Natural killer cell (primary cell): Measurements from ENCODE around the gene PRKAG2. TPM values are rescaled to one million over a fixed set of nuclear protein-coding genes. Genes with fewer than 3 reads are reported as not detected.

Experiments used
- ATAC-seq, 3 donors: fragments of 150-1000 bp in 2 of 3; fragments of 200-7000 bp in 1 of 3; cut with Tn5 transposase; 1 replicate in 1 of 3; 2 replicates in 2 of 3; pipeline ENCODE4 v1.10.0; 2021; ENCODE audit warnings: mild to moderate bottlenecking in 2 of 3, moderate library complexity in 2 of 3
- DNase-seq, 2 donors: peaks; one replicate each; pipeline versions ENCODE4 v3.0.0 to v3.0.0-alpha.2; 2013 to 2021; ENCODE audit warnings: mixed read lengths in 1 of 2
- H3K27ac ChIP-seq: one replicate; pipeline ENCODE4 v1.5.1; 2013; ENCODE audit warnings: mild to moderate bottlenecking, low read length
- H3K27me3 ChIP-seq: one replicate; pipeline ENCODE4 v1.6.1; 2013; ENCODE audit warnings: low read length; ENCODE audit not compliant: control insufficient read depth, insufficient read depth
- H3K36me3 ChIP-seq: one replicate; pipeline ENCODE4 v1.6.1; 2013; ENCODE audit warnings: low read length; ENCODE audit not compliant: control insufficient read depth, insufficient read depth
- H3K4me1 ChIP-seq: one replicate; pipeline ENCODE4 v1.6.1; 2013; ENCODE audit warnings: low read length; ENCODE audit not compliant: control insufficient read depth, insufficient read depth
- H3K4me3 ChIP-seq: one replicate; pipeline ENCODE4 v1.5.1; 2013; ENCODE audit warnings: low read length
- H3K9me3 ChIP-seq: one replicate; pipeline ENCODE4 v1.6.1; 2013; ENCODE audit warnings: low read length; ENCODE audit not compliant: control insufficient read depth, insufficient read depth
- H3K27ac Mint-ChIP-seq, 2 donors: one replicate each; pipeline ENCODE4 v1.8.0; 2022; ENCODE audit warnings: mild to moderate bottlenecking in 2 of 2, mixed read lengths in 2 of 2, moderate library complexity in 1 of 2
- H3K27me3 Mint-ChIP-seq, 2 donors: one replicate each; pipeline ENCODE4 v1.8.0; 2022; ENCODE audit warnings: low read depth in 2 of 2, mixed read lengths in 2 of 2
- H3K36me3 Mint-ChIP-seq: one replicate; pipeline ENCODE4 v1.8.0; 2022; ENCODE audit warnings: mixed read lengths
- H3K4me1 Mint-ChIP-seq, 2 donors: one replicate each; pipeline ENCODE4 v1.8.0; 2022; ENCODE audit warnings: mixed read lengths in 2 of 2
- H3K4me3 Mint-ChIP-seq: one replicate; pipeline ENCODE4 v1.8.0; 2022; ENCODE audit warnings: mild to moderate bottlenecking, moderate library complexity, mixed read lengths
- H3K9me3 Mint-ChIP-seq, 2 donors: one replicate each; pipeline ENCODE4 v1.8.0; 2022; ENCODE audit warnings: mixed read lengths in 2 of 2
- WGBS: methylation state at CpG from one replicate; pipeline ENCODE4 v1.1.7; 2013; ENCODE audit warnings: missing lambda C conversion rate; ENCODE audit not compliant: insufficient coverage; 5-methylcytosine and 5-hydroxymethylcytosine counted together
- intact Hi-C: fragments of 100-400 bp; cut with micrococcal nuclease; formaldehyde crosslinking; loops from one replicate; pipeline ENCODE4 v1.14.2; 2022
- total RNA-seq, 4 donors: library from RNA; stranded (reverse); fragments of 120-200 nt in 1 of 4; gene quantifications; one replicate each; pipeline versions ENCODE4 v1.2.3 to v1.2.4, GENCODE V29; 2013 to 2022
- TF ChIP-seq, protein P1 (sequence below): fragments of 200-600 bp; IDR thresholded peaks from one replicate; pipeline ENCODE4 v1.8.0; 2022; ENCODE audit warnings: antibody characterized with exemption

The PRKAG2 gene
- total RNA-seq, 3 donors from 2014 or later (not counting 1 experiment from before 2014, with no cell fraction given) = 42.6 to 66.5 (median 64.4) TPM

DNA sequence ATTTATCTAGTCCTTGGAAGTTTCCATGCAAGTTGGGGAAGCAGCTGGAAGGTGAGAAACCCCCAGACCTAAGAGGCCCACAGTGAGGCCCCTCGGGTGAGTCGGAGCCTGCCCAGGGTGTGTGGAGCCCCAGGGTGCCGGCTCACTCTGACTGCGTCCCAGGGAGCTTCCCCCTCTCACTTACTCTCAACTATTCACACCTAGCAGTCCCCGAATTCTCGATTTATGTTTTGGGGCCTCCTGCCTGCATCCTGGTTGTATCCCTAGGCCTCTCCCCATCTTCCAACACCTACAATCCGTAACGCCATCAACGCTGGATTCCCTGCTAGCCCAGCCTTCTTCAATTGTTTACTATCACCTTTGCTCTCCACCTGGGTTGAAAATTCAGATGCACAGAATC, 63.9 kb downstream of the PRKAG2 start:
- Histone ChIP-seq H3K27ac (no peak overlapping the region), H3K4me3 (no peak overlapping the region), H3K4me1 (no peaks in the 10 kb centered on the region), H3K9me3 (no peaks in the 10 kb centered on the region), H3K36me3 (no peaks in the 10 kb centered on the region), H3K27me3 (no peaks in the 10 kb centered on the region)
- no peaks in the 10 kb centered on the region for H3K9me3 Mint-ChIP-seq
- no peak overlapping the region for H3K27ac Mint-ChIP-seq
- WGBS = 78% methylated on average over 9 of the region's 9 CpGs
- TF ChIP-seq, protein P1, sequence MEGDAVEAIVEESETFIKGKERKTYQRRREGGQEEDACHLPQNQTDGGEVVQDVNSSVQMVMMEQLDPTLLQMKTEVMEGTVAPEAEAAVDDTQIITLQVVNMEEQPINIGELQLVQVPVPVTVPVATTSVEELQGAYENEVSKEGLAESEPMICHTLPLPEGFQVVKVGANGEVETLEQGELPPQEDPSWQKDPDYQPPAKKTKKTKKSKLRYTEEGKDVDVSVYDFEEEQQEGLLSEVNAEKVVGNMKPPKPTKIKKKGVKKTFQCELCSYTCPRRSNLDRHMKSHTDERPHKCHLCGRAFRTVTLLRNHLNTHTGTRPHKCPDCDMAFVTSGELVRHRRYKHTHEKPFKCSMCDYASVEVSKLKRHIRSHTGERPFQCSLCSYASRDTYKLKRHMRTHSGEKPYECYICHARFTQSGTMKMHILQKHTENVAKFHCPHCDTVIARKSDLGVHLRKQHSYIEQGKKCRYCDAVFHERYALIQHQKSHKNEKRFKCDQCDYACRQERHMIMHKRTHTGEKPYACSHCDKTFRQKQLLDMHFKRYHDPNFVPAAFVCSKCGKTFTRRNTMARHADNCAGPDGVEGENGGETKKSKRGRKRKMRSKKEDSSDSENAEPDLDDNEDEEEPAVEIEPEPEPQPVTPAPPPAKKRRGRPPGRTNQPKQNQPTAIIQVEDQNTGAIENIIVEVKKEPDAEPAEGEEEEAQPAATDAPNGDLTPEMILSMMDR = no peak
- intact Hi-C loops = no loop called here
- ATAC-seq (no peak), DNase-seq (no peak)
- H3K27me3 Mint-ChIP-seq = no peaks in the 10 kb centered on the region
- H3K4me3 Mint-ChIP-seq = no peak overlapping the region
- no peaks in the 10 kb centered on the region for H3K36me3 Mint-ChIP-seq
- peaks cover 20 to 31% of the 10 kb centered on the region in 2 donors for H3K4me1 Mint-ChIP-seq

DNA sequence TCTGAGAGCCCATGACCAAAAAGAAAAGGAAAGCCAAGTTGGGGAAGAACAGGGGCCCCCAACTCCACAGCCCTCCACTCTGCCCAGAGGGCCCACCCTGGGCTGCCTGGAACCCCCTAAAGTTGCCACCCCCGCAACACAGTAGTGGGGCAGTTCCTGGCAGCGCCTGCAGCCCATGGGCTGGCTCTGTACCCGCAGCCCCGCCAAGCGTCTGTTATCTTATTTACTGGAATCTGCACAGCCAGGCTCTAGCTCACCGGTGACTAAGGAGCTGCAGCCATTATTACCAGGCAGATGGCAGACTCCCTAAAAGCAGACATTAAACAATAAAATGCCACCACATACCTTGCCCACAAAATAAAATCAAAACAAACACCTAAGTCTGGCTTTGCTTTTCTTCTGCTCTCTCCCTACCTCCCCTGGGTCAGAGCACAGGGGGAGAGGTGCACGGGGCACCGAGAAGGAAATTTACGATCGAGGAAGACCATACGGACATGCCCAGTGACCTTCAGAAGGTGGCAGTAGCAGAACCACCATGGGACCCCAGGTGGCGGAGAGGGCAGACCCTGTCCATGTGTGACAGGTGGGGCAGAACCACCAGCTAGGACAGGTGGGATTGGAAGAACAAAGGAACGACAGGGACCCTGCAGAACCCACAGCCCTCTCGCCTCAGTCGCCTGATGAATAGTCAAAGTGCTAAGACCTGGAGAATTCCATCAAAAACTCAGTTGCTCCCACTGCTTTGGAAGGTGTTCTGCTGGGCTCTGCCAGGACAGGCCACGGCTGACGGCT, 66.3 kb downstream of the PRKAG2 start:
- ATAC-seq (no peak), DNase-seq (no peak)
- H3K36me3 Mint-ChIP-seq = no peaks in the 10 kb centered on the region
- no peaks in the 10 kb centered on the region for H3K36me3 ChIP-seq
- no peaks in the 10 kb centered on the region for H3K27me3 Mint-ChIP-seq
- intact Hi-C loops = no loop called here
- H3K4me1 ChIP-seq = peaks cover 7% of the 10 kb centered on the region
- TF ChIP-seq, protein P1 = no peak
- H3K27ac ChIP-seq = no peak overlapping the region
- H3K9me3 ChIP-seq = no peaks in the 10 kb centered on the region
- no peaks in the 10 kb centered on the region for H3K27me3 ChIP-seq
- peaks cover 25 to 33% of the 10 kb centered on the region in 2 donors for H3K4me1 Mint-ChIP-seq
- WGBS = 93% methylated on average over 17 of the region's 17 CpGs
- no peak overlapping the region for H3K27ac Mint-ChIP-seq
- no peak overlapping the region for H3K4me3 ChIP-seq
- H3K4me3 Mint-ChIP-seq = no peak overlapping the region
- no peaks in the 10 kb centered on the region for H3K9me3 Mint-ChIP-seq

DNA sequence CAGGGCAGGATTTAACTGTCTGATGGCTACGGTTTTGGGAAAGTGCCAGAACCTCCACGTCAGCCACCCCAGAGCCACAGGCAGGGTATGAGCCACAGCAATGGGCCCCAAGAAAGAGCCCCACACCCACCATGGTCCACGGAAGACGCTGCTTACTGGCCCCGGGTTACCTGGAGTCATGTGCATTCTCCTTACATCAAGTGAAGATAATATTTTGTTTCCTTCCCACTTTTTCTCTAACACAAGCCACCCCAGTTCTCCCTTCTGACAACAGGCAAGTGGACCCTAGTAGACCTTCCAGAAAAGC, 67.1 kb downstream of the PRKAG2 start:
- DNase-seq (no peak), ATAC-seq (no peak)
- Histone ChIP-seq H3K36me3 (no peaks in the 10 kb centered on the region), H3K27me3 (no peaks in the 10 kb centered on the region), H3K4me3 (no peak overlapping the region), H3K4me1 (peaks cover 7% of the 10 kb centered on the region), H3K9me3 (no peaks in the 10 kb centered on the region), H3K27ac (no peak overlapping the region)
- TF ChIP-seq, protein P1 = no peak
- 94% methylated on average over 5 of the region's 5 CpGs for WGBS
- Mint-ChIP-seq H3K27me3 (no peaks in the 10 kb centered on the region), H3K4me1 (peaks cover 25 to 27% of the 10 kb centered on the region in 2 donors), H3K9me3 (no peaks in the 10 kb centered on the region), H3K4me3 (no peak overlapping the region), H3K27ac (no peak overlapping the region), H3K36me3 (no peaks in the 10 kb centered on the region)
- intact Hi-C loops = no loop called here
